B cell (primary cell): ENCODE measurements around the gene GADD45B. TPM values are rescaled to one million over a fixed set of nuclear protein-coding genes. Genes with fewer than 3 reads are reported as not detected.

Experiments used
- ATAC-seq: fragments of 200-7000 bp; cut with Tn5 transposase; one replicate; pipeline ENCODE4 v1.10.0; 2021; ENCODE audit warnings: low read depth, mild to moderate bottlenecking, moderate number of reproducible peaks, moderate library complexity
- CTCF ChIA-PET: fragments of 350-600 bp; sonication (Branson Sonifier 250); formaldehyde crosslinking; loops from one replicate; lab custom pipeline; 2021; ENCODE audit warnings: antibody characterized with exemption, inconsistent platforms; lab: Charles Lee
- POLR2A ChIA-PET: fragments of 350-600 bp; sonication (Branson Sonifier 250); formaldehyde crosslinking; loops from one replicate; lab custom pipeline; 2021; ENCODE audit warnings: antibody characterized with exemption; lab: Charles Lee
- DNase-seq: peaks from one replicate; pipeline ENCODE4 v3.0.0; 2013
- H2AFZ ChIP-seq: 2 replicates; pipeline ENCODE4 v1.6.1; 2012; ENCODE audit warnings: mild to moderate bottlenecking, low read depth, low read length; ENCODE audit not compliant: insufficient read depth, poor library complexity, severe bottlenecking
- H3K27ac ChIP-seq, 2 donors: 1 replicate in 1 of 2; 2 replicates in 1 of 2; pipeline ENCODE4 v1.5.1; 2012 to 2013; ENCODE audit warnings: low read length in 2 of 2, mild to moderate bottlenecking in 2 of 2, moderate library complexity in 1 of 2
- H3K27me3 ChIP-seq, 4 experiments: fragments of 200-600 bp in 1 of 4; sonication (generic) in 1 of 4; replicated peaks in 1 of 4; 1 replicate in 2 of 4; 2 replicates in 2 of 4; pipeline versions ENCODE4 v1.6.1 to v1.7.0; 2013 to 2016; ENCODE audit warnings: low read length in 3 of 4, mild to moderate bottlenecking in 2 of 4, mixed read lengths in 1 of 4, moderate library complexity in 1 of 4; ENCODE audit not compliant: insufficient read depth in 4 of 4, control insufficient read depth in 3 of 4; ENCODE audit errors: control extremely low read depth in 1 of 4
- H3K36me3 ChIP-seq, 2 experiments: replicated peaks in 1 of 2; 1 replicate in 1 of 2; 2 replicates in 1 of 2; pipeline versions ENCODE4 v1.6.1 to v1.7.1; 2013; ENCODE audit warnings: low read length in 1 of 2; ENCODE audit not compliant: insufficient read depth in 2 of 2, control insufficient read depth in 1 of 2; ENCODE audit errors: control extremely low read depth in 1 of 2, extremely low read depth in 1 of 2
- H3K4me1 ChIP-seq, 2 donors: fragments of 200-600 bp in 1 of 2; sonication (generic) in 1 of 2; 1 replicate in 1 of 2; 2 replicates in 1 of 2; pipeline versions ENCODE4 v1.5.1 to v1.6.1; 2013 to 2017; ENCODE audit warnings: low read length in 2 of 2; ENCODE audit not compliant: control insufficient read depth in 2 of 2, insufficient read depth in 2 of 2
- H3K4me2 ChIP-seq: replicated peaks from 2 replicates; pipeline ENCODE3; 2012; ENCODE audit warnings: mild to moderate bottlenecking, low read depth, low read length; ENCODE audit not compliant: poor library complexity, severe bottlenecking
- H3K4me3 ChIP-seq, 5 experiments: fragments of 200-600 bp in 1 of 5; sonication (generic) in 1 of 5; 1 replicate in 3 of 5; 2 replicates in 2 of 5; pipeline versions ENCODE4 v1.5.1 to v1.7.0; 2011 to 2016; ENCODE audit warnings: low read length in 4 of 5, mild to moderate bottlenecking in 4 of 5, low read depth in 2 of 5, control low read depth in 1 of 5, moderate library complexity in 1 of 5; ENCODE audit not compliant: insufficient read depth in 1 of 5; ENCODE audit errors: control extremely low read depth in 1 of 5, extremely low read depth in 1 of 5
- H3K79me2 ChIP-seq: fragments of 200-600 bp; sonication (generic); one replicate; pipeline ENCODE4 v1.6.0; 2016; ENCODE audit warnings: low read length; ENCODE audit not compliant: control insufficient read depth, insufficient read depth
- H3K9ac ChIP-seq: fragments of 200-600 bp; sonication (generic); 2 replicates; pipeline ENCODE4 v1.6.1; 2017; ENCODE audit warnings: mild to moderate bottlenecking, low read length, moderate library complexity
- H3K9me3 ChIP-seq, 3 donors: one replicate each; pipeline versions ENCODE4 v1.6.1 to v1.7.1; 2013; ENCODE audit warnings: low read length in 2 of 3; ENCODE audit not compliant: control insufficient read depth in 2 of 3, insufficient read depth in 1 of 3; ENCODE audit errors: control extremely low read depth in 1 of 3
- H4K20me1 ChIP-seq: 2 replicates; pipeline ENCODE4 v1.6.0; 2012; ENCODE audit warnings: mild to moderate bottlenecking, low read length; ENCODE audit not compliant: insufficient read depth, control insufficient read depth, poor library complexity, severe bottlenecking
- H3K27ac Mint-ChIP-seq: one replicate; pipeline ENCODE4 v1.8.0; 2021; ENCODE audit warnings: mixed read lengths
- H3K27me3 Mint-ChIP-seq: one replicate; pipeline ENCODE4 v1.8.0; 2021; ENCODE audit warnings: mixed read lengths
- H3K4me1 Mint-ChIP-seq: one replicate; pipeline ENCODE4 v1.8.0; 2021; ENCODE audit warnings: mixed read lengths
- H3K4me3 Mint-ChIP-seq: one replicate; pipeline ENCODE4 v1.8.0; 2021; ENCODE audit warnings: mixed read lengths
- H3K9me3 Mint-ChIP-seq: one replicate; pipeline ENCODE4 v1.8.0; 2022; ENCODE audit warnings: mixed read lengths; ENCODE audit not compliant: insufficient read depth
- EZH2 ChIP-seq: IDR thresholded peaks from 2 replicates; pipeline ENCODE4 v1.6.1; 2012; ENCODE audit warnings: borderline replicate concordance, low read depth, mild to moderate bottlenecking, moderate library complexity, low read length; ENCODE audit not compliant: insufficient read depth, poor library complexity, severe bottlenecking
- WGBS: methylation state at CpG from one replicate; pipeline ENCODE4 v1.1.5; 2013; ENCODE audit warnings: missing lambda C conversion rate; ENCODE audit not compliant: insufficient coverage; 5-methylcytosine and 5-hydroxymethylcytosine counted together
- intact Hi-C: fragments of 100-400 bp; cut with micrococcal nuclease; formaldehyde crosslinking; loops from one replicate; pipeline ENCODE4 v1.10.0; 2022
- polyA plus RNA-seq: library from polyadenylated mRNA; depleted of rRNA; stranded (reverse); fragments of >200 nt; gene quantifications from 2 replicates; pipeline ENCODE4 v1.2.3, GENCODE V29; 2012
- total RNA-seq, 2 donors: library from RNA; stranded (reverse); fragments of 120-200 nt in 1 of 2; gene quantifications; 1 replicate in 1 of 2; 2 replicates in 1 of 2; pipeline versions ENCODE4 v1.2.3 to v1.2.4, GENCODE V29; 2013 to 2022
- TF ChIP-seq, protein P1 (sequence below): fragments of 200-600 bp; IDR thresholded peaks from one replicate; pipeline ENCODE4 v1.8.0; 2022; ENCODE audit warnings: antibody characterized with exemption, mild to moderate bottlenecking

Gene GADD45B
- total and polyA plus RNA-seq, 2 donors (not counting 1 experiment from before 2014, with no cell fraction given), result 166 to 215 TPM

GRCh38 chr19:2455851-2456570 is 19.9 kb upstream of the GADD45B start:
- H3K27ac ChIP-seq, result peak overlapping the region in 1 of 2 donors; percentile 73
- H3K4me2 ChIP-seq, result peak overlapping the region; percentile 100
- no peak for TF ChIP-seq EZH2
- TF ChIP-seq, protein P1, sequence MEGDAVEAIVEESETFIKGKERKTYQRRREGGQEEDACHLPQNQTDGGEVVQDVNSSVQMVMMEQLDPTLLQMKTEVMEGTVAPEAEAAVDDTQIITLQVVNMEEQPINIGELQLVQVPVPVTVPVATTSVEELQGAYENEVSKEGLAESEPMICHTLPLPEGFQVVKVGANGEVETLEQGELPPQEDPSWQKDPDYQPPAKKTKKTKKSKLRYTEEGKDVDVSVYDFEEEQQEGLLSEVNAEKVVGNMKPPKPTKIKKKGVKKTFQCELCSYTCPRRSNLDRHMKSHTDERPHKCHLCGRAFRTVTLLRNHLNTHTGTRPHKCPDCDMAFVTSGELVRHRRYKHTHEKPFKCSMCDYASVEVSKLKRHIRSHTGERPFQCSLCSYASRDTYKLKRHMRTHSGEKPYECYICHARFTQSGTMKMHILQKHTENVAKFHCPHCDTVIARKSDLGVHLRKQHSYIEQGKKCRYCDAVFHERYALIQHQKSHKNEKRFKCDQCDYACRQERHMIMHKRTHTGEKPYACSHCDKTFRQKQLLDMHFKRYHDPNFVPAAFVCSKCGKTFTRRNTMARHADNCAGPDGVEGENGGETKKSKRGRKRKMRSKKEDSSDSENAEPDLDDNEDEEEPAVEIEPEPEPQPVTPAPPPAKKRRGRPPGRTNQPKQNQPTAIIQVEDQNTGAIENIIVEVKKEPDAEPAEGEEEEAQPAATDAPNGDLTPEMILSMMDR, result no peak
- H3K9ac ChIP-seq, result peak overlapping the region; percentile 94
- H3K36me3 ChIP-seq, result no peaks in the 10 kb centered on the region
- no peaks in the 10 kb centered on the region for H3K27me3 ChIP-seq
- under 1% methylated on average over 62 of the region's 62 CpGs for WGBS
- Mint-ChIP-seq H3K27ac (peak overlapping the region; percentile 63), H3K4me1 (peaks cover 24% of the 10 kb centered on the region), H3K27me3 (peaks cover under 1% of the 10 kb centered on the region), H3K9me3 (no peaks in the 10 kb centered on the region), H3K4me3 (peak overlapping the region; percentile 84)
- peaks cover 61% of the 10 kb centered on the region for H3K79me2 ChIP-seq
- peaks cover 7 to 26% of the 10 kb centered on the region in 2 donors for H3K4me1 ChIP-seq
- H2AFZ ChIP-seq, result peak overlapping the region; percentile 82
- no peaks in the 10 kb centered on the region for H3K9me3 ChIP-seq
- peak overlapping the region; percentile 48 to 81 (median 76) for H3K4me3 ChIP-seq
- ChIA-PET CTCF (interaction anchor here (1.2 to 2.0 kb wide), 7 partner anchors 22 to 181 kb away, joined by 3 to 7 read pairs (median 4); partner anchors contain the start of gene TIMM13), POLR2A (interaction anchor here (1.1 to 1.9 kb wide), 3 partner anchors 20 to 153 kb away, joined by 3 to 12 read pairs (median 7); partner anchors contain the start of genes GADD45B and TIMM13)
- ATAC-seq (peak; percentile 34), DNase-seq (peak; percentile 73)
- H4K20me1 ChIP-seq, result peaks cover 8% of the 10 kb centered on the region
- intact Hi-C loops, result loop anchor here (2.0 kb wide), 1 partner anchor 219 kb away; the partner anchor contains the start of genes PLEKHJ1 and SF3A2
